Psoas muscle (tissue), 8 donors: ENCODE data around the gene DNAH1. TPM values are rescaled to one million over a fixed set of nuclear protein-coding genes. Genes with fewer than 3 reads are reported as not detected.

Source experiments
- ATAC-seq, 4 donors: fragments of 200-7000 bp; cut with Tn5 transposase; one replicate each; pipeline ENCODE4 v1.9.1; 2020; ENCODE audit warnings: moderate library complexity in 3 of 4, mild to moderate bottlenecking in 2 of 4
- DNase-seq, 2 donors: peaks; one replicate each; pipeline ENCODE4 v3.0.0-alpha.2; 2020
- H3K27ac ChIP-seq: fragments of 200-600 bp; one replicate; pipeline ENCODE4 v1.8.0; 2022
- H3K27me3 ChIP-seq, 3 donors: fragments of 200-600 bp in 1 of 3; one replicate each; pipeline versions ENCODE4 v1.6.1 to v1.8.0; 2013 to 2022; ENCODE audit warnings: low read length in 2 of 3, mild to moderate bottlenecking in 2 of 3, moderate library complexity in 1 of 3; ENCODE audit not compliant: insufficient read depth in 3 of 3
- H3K36me3 ChIP-seq, 2 donors: fragments of 200-600 bp in 1 of 2; one replicate each; pipeline versions ENCODE4 v1.6.1 to v1.8.0; 2013 to 2022; ENCODE audit warnings: low read depth in 1 of 2, mild to moderate bottlenecking in 1 of 2, moderate library complexity in 1 of 2; ENCODE audit not compliant: insufficient read depth in 1 of 2
- H3K4me1 ChIP-seq: fragments of 200-600 bp; one replicate; pipeline ENCODE4 v1.8.0; 2022
- H3K4me3 ChIP-seq: fragments of 200-600 bp; one replicate; pipeline ENCODE4 v1.8.0; 2022; ENCODE audit warnings: mild to moderate bottlenecking
- H3K9me3 ChIP-seq: fragments of 200-600 bp; one replicate; pipeline ENCODE4 v1.8.0; 2022
- CTCF ChIP-seq: fragments of 200-600 bp; IDR thresholded peaks from one replicate; pipeline ENCODE4 v1.8.0; 2022; ENCODE audit warnings: antibody characterized with exemption
- WGBS, 3 donors: extraction: QIAGEN DNeasy Blood & Tissue Kit; methylation state at CpG; one replicate each; pipeline versions ENCODE4 v1.1.6 to v1.1.7; 2013; 5-methylcytosine and 5-hydroxymethylcytosine counted together
- intact Hi-C, 2 donors: fragments of 100-400 bp; cut with DNase I; formaldehyde crosslinking; loops; one replicate each; pipeline versions ENCODE4 v1.11.0 to v1.14.2; 2022
- polyA plus RNA-seq, 3 donors: library from polyadenylated mRNA; stranded (reverse); fragments of 200-250 nt; gene quantifications; one replicate each; pipeline ENCODE4 v1.2.3, GENCODE V29; 2013
- total RNA-seq, 4 donors: library from RNA; stranded (reverse); fragmentation: NEBNext Ultra II Directional in 2 of 4; extraction: Animal tissue kit (Norgen Biotek cat#: 25700) in 2 of 4; gene quantifications; one replicate each; pipeline versions ENCODE4 v1.2.1 to v1.2.4, GENCODE V29; 2021 to 2023
- donor health status: healthy with polysubstance abuse.
- donor health status: DM: no; HTN: no; CAD: no; lungs with moderate emphysema.
- donor health status: Bipolar disorder and iron deficiency.
- donor health status: healthy.
- donor health status: DM: yes; HTN: yes; CAD: no.
- donor health status: DM: no; HTN: no; CAD: no.
- donor health status: DM: no; HTN: no; CAD: no.
- donor health status: DM: yes; HTN: yes; CAD: no.

DNAH1 gene
- total and polyA plus RNA-seq, 7 donors = 0.77 to 4.1 (median 2.4) TPM

GRCh38 chr3:52406231-52406661 is 90.1 kb downstream of the DNAH1 start:
- H3K27ac ChIP-seq = no peak overlapping the region
- no peaks in the 10 kb centered on the region for H3K27me3 ChIP-seq
- no peak overlapping the region for H3K4me3 ChIP-seq
- no peak for TF ChIP-seq CTCF
- no peak for ATAC-seq
- peaks cover 12 to 76% of the 10 kb centered on the region in 2 donors for H3K36me3 ChIP-seq
- peak in 1 of 2 donors; percentile 53 for DNase-seq
- WGBS, 3 donors = 93 to 95% (median 93%) methylated on average over 11 of the region's 11 CpGs
- H3K4me1 ChIP-seq = peaks cover 16% of the 10 kb centered on the region
- intact Hi-C loops = loop anchor here in 1 of 2 donors (5.0 kb wide), 1 partner anchor 184 kb away; no protein-coding TSS in a partner anchor
- H3K9me3 ChIP-seq = no peaks in the 10 kb centered on the region

- TF ChIP-seq CTCF = no peak
- no peaks in the 10 kb centered on the region for H3K27me3 ChIP-seq
- no peak overlapping the region for H3K4me3 ChIP-seq
- intact Hi-C loops = loop anchor here in 1 of 2 donors (5.0 kb wide), 1 partner anchor 185 kb away; no protein-coding TSS in a partner anchor
- DNase-seq (peak in 1 of 2 donors; percentile 40), ATAC-seq (no peak)
- H3K27ac ChIP-seq = no peak overlapping the region
- no peaks in the 10 kb centered on the region for H3K9me3 ChIP-seq
- peaks cover 12 to 69% of the 10 kb centered on the region in 2 donors for H3K36me3 ChIP-seq
- peaks cover 20% of the 10 kb centered on the region for H3K4me1 ChIP-seq
- WGBS, 3 donors = 89 to 95% (median 92%) methylated on average over 20 of the region's 20 CpGs
These were observed 90.8 kb downstream of the DNAH1 start for GRCh38 chr3:52406791-52407510.

- ATAC-seq (no peak), DNase-seq (peak in 1 of 2 donors; percentile 51)
- H3K9me3 ChIP-seq = no peaks in the 10 kb centered on the region
- H3K27ac ChIP-seq = no peak overlapping the region
- no peak for TF ChIP-seq CTCF
- 87 to 92% (median 90%) methylated on average over 3 of the region's 3 CpGs for WGBS, 3 donors
- no peak overlapping the region for H3K4me3 ChIP-seq
- no peaks in the 10 kb centered on the region for H3K27me3 ChIP-seq
- peaks cover 29% of the 10 kb centered on the region for H3K4me1 ChIP-seq
- intact Hi-C loops = loop anchor here in 1 of 2 donors (5.0 kb wide), 1 partner anchor 185 kb away; no protein-coding TSS in a partner anchor
- H3K36me3 ChIP-seq = peaks cover 11 to 61% of the 10 kb centered on the region in 2 donors
These were observed 91.7 kb downstream of the DNAH1 start for GRCh38 chr3:52407779-52408178.

- 90 to 92% (median 91%) methylated on average over 8 of the region's 8 CpGs for WGBS, 3 donors
- H3K27me3 ChIP-seq = no peaks in the 10 kb centered on the region
- intact Hi-C loops = loop anchor here in 1 of 2 donors (5.0 kb wide), 1 partner anchor 186 kb away; no protein-coding TSS in a partner anchor
- H3K36me3 ChIP-seq = peaks cover 8 to 59% of the 10 kb centered on the region in 2 donors
- H3K4me3 ChIP-seq = peak overlapping the region; percentile 99
- peaks cover 35% of the 10 kb centered on the region for H3K4me1 ChIP-seq
- ATAC-seq (no peak), DNase-seq (peak in 1 of 2 donors; percentile 29)
- TF ChIP-seq CTCF = no peak
- H3K9me3 ChIP-seq = no peaks in the 10 kb centered on the region
- peak overlapping the region; percentile 9 for H3K27ac ChIP-seq
These were observed 92.3 kb downstream of the DNAH1 start for GRCh38 chr3:52408466-52408865.
